WTC11 (cell line): ENCODE measurements around the gene OMA1. TPM values are rescaled to one million over a fixed set of nuclear protein-coding genes. Genes with fewer than 3 reads are reported as not detected.

ENCODE experiments used
- ELF4 ChIP-seq: sonication (generic); formaldehyde crosslinking; IDR thresholded peaks from 2 replicates; pipeline ENCODE4 v1.8.1; 2022; ENCODE audit warnings: low read depth, mild to moderate bottlenecking, moderate library complexity, missing genetic modification reagents
- GRHL2 ChIP-seq: fragments of 250-450 bp; sonication (Bioruptor Pico); IDR thresholded peaks from 2 replicates; pipeline ENCODE4 v1.8.0; 2022; ENCODE audit warnings: mild to moderate bottlenecking, moderate library complexity; ENCODE audit not compliant: insufficient replicate concordance, severe bottlenecking
- IRF1 ChIP-seq: sonication (generic); formaldehyde crosslinking; IDR thresholded peaks from 2 replicates; pipeline ENCODE4 v1.8.0; 2023; ENCODE audit warnings: missing genetic modification reagents
- NFE2L1 ChIP-seq: sonication (generic); formaldehyde crosslinking; IDR thresholded peaks from 2 replicates; pipeline ENCODE4 v1.8.1; 2023; ENCODE audit warnings: missing genetic modification reagents
- NFYB ChIP-seq: sonication (generic); formaldehyde crosslinking; conservative IDR thresholded peaks from 2 replicates; pipeline ENCODE4 v1.8.0; 2022; ENCODE audit warnings: low read depth, missing genetic modification reagents
- NR3C1 ChIP-seq: sonication (generic); formaldehyde crosslinking; conservative IDR thresholded peaks from 2 replicates; pipeline ENCODE4 v1.8.1; 2023; ENCODE audit warnings: low read depth, mild to moderate bottlenecking, missing genetic modification reagents
- PREB ChIP-seq: sonication (generic); formaldehyde crosslinking; IDR thresholded peaks from 2 replicates; pipeline ENCODE4 v1.8.1; 2022; ENCODE audit warnings: mild to moderate bottlenecking, missing genetic modification reagents, moderate library complexity, borderline replicate concordance
- PRRX2 ChIP-seq: fragments of 250-450 bp; sonication (Bioruptor Pico); IDR thresholded peaks from 2 replicates; pipeline ENCODE4 v1.8.0; 2021; ENCODE audit warnings: mild to moderate bottlenecking
- TCF7 ChIP-seq: sonication (generic); formaldehyde crosslinking; IDR thresholded peaks from 2 replicates; pipeline ENCODE4 v1.8.0; 2022; ENCODE audit warnings: mild to moderate bottlenecking, low read depth, missing genetic modification reagents, moderate library complexity
- ZNF219 ChIP-seq: sonication (generic); formaldehyde crosslinking; IDR thresholded peaks from 2 replicates; pipeline ENCODE4 v1.8.0; 2023; ENCODE audit warnings: missing genetic modification reagents, mild to moderate bottlenecking, borderline replicate concordance
- ZNF396 ChIP-seq: fragments of 250-450 bp; sonication (Bioruptor Pico); IDR thresholded peaks from 2 replicates; pipeline ENCODE4 v1.8.0; 2021; ENCODE audit warnings: mild to moderate bottlenecking, moderate library complexity, borderline replicate concordance
- total RNA-seq: library from RNA; stranded (reverse); gene quantifications from 3 replicates; pipeline ENCODE4 v1.2.3, GENCODE V29; 2021
- TF ChIP-seq, protein P1 (sequence below): sonication (generic); formaldehyde crosslinking; IDR thresholded peaks from 2 replicates; pipeline ENCODE4 v1.8.0; 2023; ENCODE audit warnings: mild to moderate bottlenecking, missing genetic modification reagents
- TF ChIP-seq, protein P2 (sequence below): fragments of 250-450 bp; sonication (Bioruptor Pico); IDR thresholded peaks from 2 replicates; pipeline ENCODE4 v1.9.0; 2021; ENCODE audit warnings: mild to moderate bottlenecking
- TF ChIP-seq, protein P3 (sequence below): sonication (generic); formaldehyde crosslinking; IDR thresholded peaks from 2 replicates; pipeline ENCODE4 v1.8.1; 2022; ENCODE audit warnings: missing genetic modification reagents, borderline replicate concordance
- TF ChIP-seq, protein P4 (sequence below): fragments of 250-450 bp; sonication (Bioruptor Pico); IDR thresholded peaks from 2 replicates; pipeline ENCODE4 v1.9.0; 2021; ENCODE audit warnings: mild to moderate bottlenecking, borderline replicate concordance

The OMA1 gene
- total RNA-seq, 1 experiment from 2014 or later = 10.5 TPM

DNA sequence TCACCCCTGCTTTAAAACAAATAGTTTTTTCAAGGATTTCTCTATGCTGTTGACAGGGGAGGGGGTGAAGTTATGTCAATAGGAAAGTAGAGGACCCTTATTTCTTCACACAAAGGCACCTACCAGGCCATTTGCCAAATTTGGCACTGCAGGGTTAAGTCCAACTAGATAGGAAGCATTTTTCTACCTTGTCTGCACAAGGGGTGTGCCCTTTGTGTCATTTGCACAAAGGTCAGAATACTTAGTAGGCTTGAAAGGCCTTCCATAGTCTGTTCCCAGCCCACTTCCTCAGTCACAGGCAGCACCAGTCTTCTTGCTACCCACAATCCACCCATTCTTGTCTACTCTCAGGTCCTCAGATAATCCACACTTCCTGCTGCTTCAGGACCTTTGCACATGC, 23.6 kb upstream of the OMA1 start (continued):
- TF ChIP-seq IRF1 (CRISPR knock-in tag) (no peak), GRHL2 (CRISPR knock-in tag) (no peak), ZNF219 (CRISPR knock-in tag) (no peak), ZNF396 (CRISPR knock-in tag) (no peak), TCF7 (CRISPR knock-in tag) (no peak), NFE2L1 (CRISPR knock-in tag) (no peak), ELF4 (CRISPR knock-in tag) (no peak), NR3C1 (CRISPR knock-in tag) (no peak), NFYB (no peak), PRRX2 (no peak), PREB (no peak)
- TF ChIP-seq, protein P1, sequence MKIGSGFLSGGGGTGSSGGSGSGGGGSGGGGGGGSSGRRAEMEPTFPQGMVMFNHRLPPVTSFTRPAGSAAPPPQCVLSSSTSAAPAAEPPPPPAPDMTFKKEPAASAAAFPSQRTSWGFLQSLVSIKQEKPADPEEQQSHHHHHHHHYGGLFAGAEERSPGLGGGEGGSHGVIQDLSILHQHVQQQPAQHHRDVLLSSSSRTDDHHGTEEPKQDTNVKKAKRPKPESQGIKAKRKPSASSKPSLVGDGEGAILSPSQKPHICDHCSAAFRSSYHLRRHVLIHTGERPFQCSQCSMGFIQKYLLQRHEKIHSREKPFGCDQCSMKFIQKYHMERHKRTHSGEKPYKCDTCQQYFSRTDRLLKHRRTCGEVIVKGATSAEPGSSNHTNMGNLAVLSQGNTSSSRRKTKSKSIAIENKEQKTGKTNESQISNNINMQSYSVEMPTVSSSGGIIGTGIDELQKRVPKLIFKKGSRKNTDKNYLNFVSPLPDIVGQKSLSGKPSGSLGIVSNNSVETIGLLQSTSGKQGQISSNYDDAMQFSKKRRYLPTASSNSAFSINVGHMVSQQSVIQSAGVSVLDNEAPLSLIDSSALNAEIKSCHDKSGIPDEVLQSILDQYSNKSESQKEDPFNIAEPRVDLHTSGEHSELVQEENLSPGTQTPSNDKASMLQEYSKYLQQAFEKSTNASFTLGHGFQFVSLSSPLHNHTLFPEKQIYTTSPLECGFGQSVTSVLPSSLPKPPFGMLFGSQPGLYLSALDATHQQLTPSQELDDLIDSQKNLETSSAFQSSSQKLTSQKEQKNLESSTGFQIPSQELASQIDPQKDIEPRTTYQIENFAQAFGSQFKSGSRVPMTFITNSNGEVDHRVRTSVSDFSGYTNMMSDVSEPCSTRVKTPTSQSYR (CRISPR knock-in tag) = no peak
- TF ChIP-seq, protein P2, sequence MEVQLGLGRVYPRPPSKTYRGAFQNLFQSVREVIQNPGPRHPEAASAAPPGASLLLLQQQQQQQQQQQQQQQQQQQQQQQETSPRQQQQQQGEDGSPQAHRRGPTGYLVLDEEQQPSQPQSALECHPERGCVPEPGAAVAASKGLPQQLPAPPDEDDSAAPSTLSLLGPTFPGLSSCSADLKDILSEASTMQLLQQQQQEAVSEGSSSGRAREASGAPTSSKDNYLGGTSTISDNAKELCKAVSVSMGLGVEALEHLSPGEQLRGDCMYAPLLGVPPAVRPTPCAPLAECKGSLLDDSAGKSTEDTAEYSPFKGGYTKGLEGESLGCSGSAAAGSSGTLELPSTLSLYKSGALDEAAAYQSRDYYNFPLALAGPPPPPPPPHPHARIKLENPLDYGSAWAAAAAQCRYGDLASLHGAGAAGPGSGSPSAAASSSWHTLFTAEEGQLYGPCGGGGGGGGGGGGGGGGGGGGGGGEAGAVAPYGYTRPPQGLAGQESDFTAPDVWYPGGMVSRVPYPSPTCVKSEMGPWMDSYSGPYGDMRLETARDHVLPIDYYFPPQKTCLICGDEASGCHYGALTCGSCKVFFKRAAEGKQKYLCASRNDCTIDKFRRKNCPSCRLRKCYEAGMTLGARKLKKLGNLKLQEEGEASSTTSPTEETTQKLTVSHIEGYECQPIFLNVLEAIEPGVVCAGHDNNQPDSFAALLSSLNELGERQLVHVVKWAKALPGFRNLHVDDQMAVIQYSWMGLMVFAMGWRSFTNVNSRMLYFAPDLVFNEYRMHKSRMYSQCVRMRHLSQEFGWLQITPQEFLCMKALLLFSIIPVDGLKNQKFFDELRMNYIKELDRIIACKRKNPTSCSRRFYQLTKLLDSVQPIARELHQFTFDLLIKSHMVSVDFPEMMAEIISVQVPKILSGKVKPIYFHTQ = no peak
- TF ChIP-seq, protein P3, sequence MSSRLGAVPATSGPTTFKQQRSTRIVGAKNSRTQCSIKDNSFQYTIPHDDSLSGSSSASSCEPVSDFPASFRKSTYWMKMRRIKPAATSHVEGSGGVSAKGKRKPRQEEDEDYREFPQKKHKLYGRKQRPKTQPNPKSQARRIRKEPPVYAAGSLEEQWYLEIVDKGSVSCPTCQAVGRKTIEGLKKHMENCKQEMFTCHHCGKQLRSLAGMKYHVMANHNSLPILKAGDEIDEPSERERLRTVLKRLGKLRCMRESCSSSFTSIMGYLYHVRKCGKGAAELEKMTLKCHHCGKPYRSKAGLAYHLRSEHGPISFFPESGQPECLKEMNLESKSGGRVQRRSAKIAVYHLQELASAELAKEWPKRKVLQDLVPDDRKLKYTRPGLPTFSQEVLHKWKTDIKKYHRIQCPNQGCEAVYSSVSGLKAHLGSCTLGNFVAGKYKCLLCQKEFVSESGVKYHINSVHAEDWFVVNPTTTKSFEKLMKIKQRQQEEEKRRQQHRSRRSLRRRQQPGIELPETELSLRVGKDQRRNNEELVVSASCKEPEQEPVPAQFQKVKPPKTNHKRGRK = no peak
- TF ChIP-seq, protein P4, sequence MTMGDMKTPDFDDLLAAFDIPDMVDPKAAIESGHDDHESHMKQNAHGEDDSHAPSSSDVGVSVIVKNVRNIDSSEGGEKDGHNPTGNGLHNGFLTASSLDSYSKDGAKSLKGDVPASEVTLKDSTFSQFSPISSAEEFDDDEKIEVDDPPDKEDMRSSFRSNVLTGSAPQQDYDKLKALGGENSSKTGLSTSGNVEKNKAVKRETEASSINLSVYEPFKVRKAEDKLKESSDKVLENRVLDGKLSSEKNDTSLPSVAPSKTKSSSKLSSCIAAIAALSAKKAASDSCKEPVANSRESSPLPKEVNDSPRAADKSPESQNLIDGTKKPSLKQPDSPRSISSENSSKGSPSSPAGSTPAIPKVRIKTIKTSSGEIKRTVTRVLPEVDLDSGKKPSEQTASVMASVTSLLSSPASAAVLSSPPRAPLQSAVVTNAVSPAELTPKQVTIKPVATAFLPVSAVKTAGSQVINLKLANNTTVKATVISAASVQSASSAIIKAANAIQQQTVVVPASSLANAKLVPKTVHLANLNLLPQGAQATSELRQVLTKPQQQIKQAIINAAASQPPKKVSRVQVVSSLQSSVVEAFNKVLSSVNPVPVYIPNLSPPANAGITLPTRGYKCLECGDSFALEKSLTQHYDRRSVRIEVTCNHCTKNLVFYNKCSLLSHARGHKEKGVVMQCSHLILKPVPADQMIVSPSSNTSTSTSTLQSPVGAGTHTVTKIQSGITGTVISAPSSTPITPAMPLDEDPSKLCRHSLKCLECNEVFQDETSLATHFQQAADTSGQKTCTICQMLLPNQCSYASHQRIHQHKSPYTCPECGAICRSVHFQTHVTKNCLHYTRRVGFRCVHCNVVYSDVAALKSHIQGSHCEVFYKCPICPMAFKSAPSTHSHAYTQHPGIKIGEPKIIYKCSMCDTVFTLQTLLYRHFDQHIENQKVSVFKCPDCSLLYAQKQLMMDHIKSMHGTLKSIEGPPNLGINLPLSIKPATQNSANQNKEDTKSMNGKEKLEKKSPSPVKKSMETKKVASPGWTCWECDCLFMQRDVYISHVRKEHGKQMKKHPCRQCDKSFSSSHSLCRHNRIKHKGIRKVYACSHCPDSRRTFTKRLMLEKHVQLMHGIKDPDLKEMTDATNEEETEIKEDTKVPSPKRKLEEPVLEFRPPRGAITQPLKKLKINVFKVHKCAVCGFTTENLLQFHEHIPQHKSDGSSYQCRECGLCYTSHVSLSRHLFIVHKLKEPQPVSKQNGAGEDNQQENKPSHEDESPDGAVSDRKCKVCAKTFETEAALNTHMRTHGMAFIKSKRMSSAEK (CRISPR knock-in tag) = no peak
